ENCODE data around the gene MAU2. TPM values are rescaled to one million over a fixed set of nuclear protein-coding genes. Genes with fewer than 3 reads are reported as not detected.

Gene MAU2
- total RNA-seq, 1 donor from 2014 or later, result 98.5 TPM

DNA sequence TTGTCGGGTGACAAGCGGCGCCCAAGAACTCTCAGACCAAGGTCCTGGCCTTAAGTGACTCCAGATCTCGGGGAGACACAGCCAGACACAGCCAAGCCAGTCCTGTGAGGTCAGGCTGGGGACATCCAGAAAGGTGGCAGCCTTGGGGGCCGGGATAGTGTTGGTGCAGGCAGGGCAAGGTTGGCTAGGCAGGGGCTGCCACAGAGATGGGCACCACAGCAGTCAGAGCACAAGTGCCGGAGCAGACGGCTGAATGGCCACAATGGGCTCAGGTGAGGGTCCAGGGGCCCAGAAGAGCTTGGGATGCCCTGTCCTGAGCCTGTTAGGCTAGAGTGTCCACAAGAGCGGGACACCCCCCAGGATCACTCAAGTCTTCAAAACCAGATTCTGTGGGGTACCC, 32.2 kb downstream of the MAU2 start:
- Mint-ChIP-seq H3K36me3 (ENCODE audit: insufficient read depth) (peaks cover 9% of the 10 kb centered on the region), H3K4me1 (ENCODE audit: low read depth) (no peaks in the 10 kb centered on the region), H3K27ac (no peak overlapping the region), H3K4me3 (ENCODE audit: low read depth) (no peak overlapping the region), H3K27me3 (no peaks in the 10 kb centered on the region), H3K9me3 (ENCODE audit: low read depth) (no peaks in the 10 kb centered on the region)
- TF ChIP-seq CTCF (IDR thresholded peaks at IDR 0.05; ENCODE audit: unreplicated experiment), result no peak
- DNase-seq (ENCODE audit: low spot score, unreplicated experiment), result no peak

GRCh38 chr19:19354007-19354406, 33.4 kb downstream of the MAU2 start:
- DNase-seq (ENCODE audit: low spot score, unreplicated experiment), result no peak
- Mint-ChIP-seq H3K4me3 (ENCODE audit: low read depth) (no peak overlapping the region), H3K9me3 (ENCODE audit: low read depth) (no peaks in the 10 kb centered on the region), H3K27me3 (no peaks in the 10 kb centered on the region), H3K36me3 (ENCODE audit: insufficient read depth) (peaks cover 9% of the 10 kb centered on the region), H3K4me1 (ENCODE audit: low read depth) (no peaks in the 10 kb centered on the region), H3K27ac (no peak overlapping the region)
- no peak for TF ChIP-seq CTCF (IDR thresholded peaks at IDR 0.05; ENCODE audit: unreplicated experiment)

DNA sequence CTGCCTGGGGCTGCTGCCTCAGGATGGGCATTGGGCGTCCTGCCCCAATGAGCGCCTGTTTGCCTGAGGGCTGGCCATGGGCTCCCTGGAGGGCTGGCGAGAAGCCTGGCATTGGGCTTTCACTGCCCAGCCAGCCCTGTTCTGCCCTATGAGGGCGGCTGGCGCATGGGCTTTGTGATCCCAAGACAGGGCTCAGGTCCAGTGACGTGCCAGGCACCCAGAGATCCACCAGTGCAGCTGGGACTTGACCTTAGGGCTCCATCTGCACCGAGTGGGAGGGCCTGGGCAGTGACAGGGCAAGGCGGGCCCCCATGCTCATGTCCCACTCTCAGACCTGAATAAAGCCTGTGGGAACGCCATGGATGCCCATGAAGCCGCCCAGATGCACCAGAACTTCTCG, 34.3 kb downstream of the MAU2 start:
- H3K27me3 Mint-ChIP-seq, result no peaks in the 10 kb centered on the region
- no peak for TF ChIP-seq CTCF (IDR thresholded peaks at IDR 0.05; ENCODE audit: unreplicated experiment)
- H3K9me3 Mint-ChIP-seq (ENCODE audit: low read depth), result no peaks in the 10 kb centered on the region
- no peak overlapping the region for H3K27ac Mint-ChIP-seq
- peaks cover 7% of the 10 kb centered on the region for H3K36me3 Mint-ChIP-seq (ENCODE audit: insufficient read depth)
- no peak for DNase-seq (ENCODE audit: low spot score, unreplicated experiment)
- no peak overlapping the region for H3K4me3 Mint-ChIP-seq (ENCODE audit: low read depth)
- H3K4me1 Mint-ChIP-seq (ENCODE audit: low read depth), result no peaks in the 10 kb centered on the region

DNA sequence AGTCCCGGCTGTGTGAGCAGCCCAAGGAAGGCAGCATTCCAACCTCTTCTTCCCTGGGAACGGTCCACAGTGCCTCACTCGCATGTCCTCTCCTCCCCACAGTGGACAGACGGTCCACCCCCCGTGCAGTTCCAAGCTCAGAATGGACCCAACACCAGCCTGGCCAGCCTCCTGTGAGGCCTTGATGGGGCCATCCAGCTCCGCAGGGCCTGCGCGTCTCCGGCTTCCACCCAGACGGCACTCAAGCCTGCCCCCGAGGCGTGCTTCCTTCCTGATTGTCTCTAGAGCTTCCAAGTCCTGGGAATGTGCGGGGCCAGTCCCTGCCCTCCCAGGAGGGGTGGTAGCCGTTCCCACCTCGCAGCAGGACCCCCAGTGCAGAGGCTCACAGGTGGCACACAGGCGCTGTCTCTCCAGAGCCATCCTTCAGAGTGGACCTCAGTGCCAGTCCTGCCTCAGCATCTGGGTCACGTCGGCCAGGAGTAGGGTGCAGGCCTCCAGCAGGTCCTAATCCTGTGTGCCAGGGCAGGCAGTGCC, 35.0 kb downstream of the MAU2 start:
- TF ChIP-seq CTCF (IDR thresholded peaks at IDR 0.05; ENCODE audit: unreplicated experiment), result no peak
- peaks cover 7% of the 10 kb centered on the region for H3K36me3 Mint-ChIP-seq (ENCODE audit: insufficient read depth)
- H3K4me3 Mint-ChIP-seq (ENCODE audit: low read depth), result no peak overlapping the region
- H3K9me3 Mint-ChIP-seq (ENCODE audit: low read depth), result no peaks in the 10 kb centered on the region
- DNase-seq (ENCODE audit: low spot score, unreplicated experiment), result no peak
- no peaks in the 10 kb centered on the region for H3K27me3 Mint-ChIP-seq
- no peak overlapping the region for H3K27ac Mint-ChIP-seq
- H3K4me1 Mint-ChIP-seq (ENCODE audit: low read depth), result no peaks in the 10 kb centered on the region

GRCh38 chr19:19356500-19356899, 35.9 kb downstream of the MAU2 start:
- no peak overlapping the region for H3K27ac Mint-ChIP-seq
- TF ChIP-seq CTCF (IDR thresholded peaks at IDR 0.05; ENCODE audit: unreplicated experiment), result no peak
- H3K9me3 Mint-ChIP-seq (ENCODE audit: low read depth), result no peaks in the 10 kb centered on the region
- H3K4me1 Mint-ChIP-seq (ENCODE audit: low read depth), result no peaks in the 10 kb centered on the region
- no peak for DNase-seq (ENCODE audit: low spot score, unreplicated experiment)
- H3K27me3 Mint-ChIP-seq, result no peaks in the 10 kb centered on the region
- peaks cover 7% of the 10 kb centered on the region for H3K36me3 Mint-ChIP-seq (ENCODE audit: insufficient read depth)
- H3K4me3 Mint-ChIP-seq (ENCODE audit: low read depth), result no peak overlapping the region

All from progenitor cell of endocrine pancreas (in vitro differentiated cells).